GM12878 (cell line): ENCODE results near the gene ZFP42. TPM values are rescaled to one million over a fixed set of nuclear protein-coding genes. Genes with fewer than 3 reads are reported as not detected.

ENCODE experiments used
- ATAC-seq: fragments of 200-7000 bp; cut with Tn5 transposase; 3 replicates; pipeline ENCODE4 v1.9.1; 2020; ENCODE audit warnings: mild to moderate bottlenecking, moderate library complexity
- BruUV-seq: library from RNA; stranded (reverse); fragments of 400-500 nt; replicated peaks from 2 replicates; lab custom pipeline; 2021; lab: Mats Ljungman, UMichigan
- CTCF ChIA-PET: fragments of 300-600 bp; sonication (Branson Sonifier 250); formaldehyde crosslinking; extraction: SDS; loops from one replicate; lab custom pipeline; 2021; ENCODE audit warnings: inconsistent platforms; lab: Yijun Ruan, JAX
- POLR2A ChIA-PET: fragments of 350-600 bp; formaldehyde crosslinking; extraction: SDS; loops from one replicate; lab custom pipeline; 2021; ENCODE audit warnings: inconsistent platforms; lab: Charles Lee
- RAD21 ChIA-PET: fragments of 300-600 bp; sonication (Branson Sonifier 250); formaldehyde crosslinking; loops from one replicate; lab custom pipeline; 2023; ENCODE audit warnings: antibody characterized with exemption; ENCODE audit not compliant: unreplicated experiment; lab: Charles Lee
- SMC1A ChIA-PET: fragments of 300-600 bp; sonication (Branson Sonifier 250); formaldehyde crosslinking; loops from one replicate; lab custom pipeline; 2023; ENCODE audit not compliant: unreplicated experiment, uncharacterized antibody; lab: Charles Lee
- DNase-seq: peaks from one replicate; pipeline ENCODE4 v3.0.0-alpha.2; 2011; ENCODE audit warnings: low read depth, low spot score
- FAIRE-seq: peaks from 3 replicates; lab custom pipeline; 2011; peaks lifted over from hg19 to GRCh38; lab: Jason Lieb, UNC
- H2AFZ ChIP-seq: 2 replicates; pipeline ENCODE4 v1.6.0; 2011; ENCODE audit warnings: low read depth, low read length, control low read depth; ENCODE audit not compliant: control insufficient read depth
- H3K27ac ChIP-seq: 2 replicates; pipeline ENCODE4 v1.5.1; 2011; ENCODE audit warnings: control low read depth; ENCODE audit not compliant: control insufficient read depth, insufficient read depth
- H3K27me3 ChIP-seq, 2 experiments: replicated peaks in 1 of 2; 2 replicates each; pipeline versions ENCODE4 v1.6.0 to v1.6.1; 2011; ENCODE audit warnings: low read length in 1 of 2; ENCODE audit not compliant: control insufficient read depth in 2 of 2, insufficient read depth in 2 of 2
- H3K36me3 ChIP-seq, 2 experiments: 2 replicates each; pipeline ENCODE4 v1.5.1; 2011; ENCODE audit warnings: low read length in 1 of 2; ENCODE audit not compliant: control insufficient read depth in 2 of 2, insufficient read depth in 2 of 2
- H3K4me1 ChIP-seq: 2 replicates; pipeline ENCODE4 v1.6.1; 2011; ENCODE audit warnings: mild to moderate bottlenecking, low read length, moderate library complexity, mixed read lengths; ENCODE audit not compliant: control insufficient read depth, insufficient read depth
- H3K4me2 ChIP-seq: 2 replicates; pipeline ENCODE4 v1.6.0; 2011; ENCODE audit warnings: control low read depth; ENCODE audit not compliant: control insufficient read depth, insufficient read depth
- H3K4me3 ChIP-seq: fragments of 200-600 bp; sonication (generic); 2 replicates; pipeline ENCODE4 v1.5.1; 2016
- H3K79me2 ChIP-seq: 2 replicates; pipeline ENCODE4 v1.6.0; 2011; ENCODE audit warnings: low read length; ENCODE audit not compliant: control insufficient read depth, insufficient read depth
- H3K9ac ChIP-seq: 2 replicates; pipeline ENCODE4 v1.8.0; 2011; ENCODE audit warnings: low read length, control low read depth, mixed read lengths; ENCODE audit not compliant: control insufficient read depth, insufficient read depth
- H3K9me3 ChIP-seq: replicated peaks from 3 replicates; pipeline ENCODE4 v1.5.1; 2011; ENCODE audit warnings: mild to moderate bottlenecking, low read length; ENCODE audit not compliant: control insufficient read depth, insufficient read depth
- H4K20me1 ChIP-seq: 2 replicates; pipeline ENCODE4 v1.6.0; 2011; ENCODE audit not compliant: control insufficient read depth, insufficient read depth
- BACH1 ChIP-seq: fragments of 450-650 bp; IDR thresholded peaks from 2 replicates; pipeline ENCODE4 v1.6.1; 2017; ENCODE audit warnings: mild to moderate bottlenecking, borderline replicate concordance
- BHLHE40 ChIP-seq, 2 experiments: fragments of 450-650 bp in 1 of 2; IDR thresholded peaks; 2 replicates each; pipeline ENCODE4 v1.6.1; 2011 to 2017; ENCODE audit warnings: low read depth in 2 of 2, borderline replicate concordance in 1 of 2, improper control_type of control experiment in 1 of 2, low read length in 1 of 2, mild to moderate bottlenecking in 1 of 2
- ETV6 ChIP-seq, 2 experiments: fragments of 450-650 bp in 1 of 2; IDR thresholded peaks in 1 of 2; conservative IDR thresholded peaks in 1 of 2; 2 replicates each; pipeline ENCODE4 v1.6.1; 2014; ENCODE audit warnings: antibody characterized with exemption in 1 of 2, borderline replicate concordance in 1 of 2, low read depth in 1 of 2, mild to moderate bottlenecking in 1 of 2, moderate library complexity in 1 of 2
- JUND ChIP-seq: IDR thresholded peaks from 2 replicates; pipeline ENCODE4 v1.6.1; 2012; ENCODE audit warnings: low read depth, mild to moderate bottlenecking, low read length, improper control_type of control experiment, moderate library complexity
- MTA3 ChIP-seq: IDR thresholded peaks from 2 replicates; pipeline ENCODE4 v1.6.1; 2012; ENCODE audit warnings: low read length, inconsistent platforms, borderline replicate concordance
- MYC ChIP-seq: IDR thresholded peaks from 2 replicates; pipeline ENCODE4 v1.6.1; 2011; ENCODE audit warnings: mild to moderate bottlenecking, low read length, moderate library complexity, inconsistent platforms; ENCODE audit not compliant: insufficient read depth, insufficient replicate concordance, insufficient read length, severe bottlenecking
- NFXL1 ChIP-seq: fragments of 450-650 bp; IDR thresholded peaks from 2 replicates; pipeline ENCODE4 v1.6.1; 2017; ENCODE audit warnings: antibody characterized with exemption, mild to moderate bottlenecking, borderline replicate concordance
- RAD21 ChIP-seq: IDR thresholded peaks from 2 replicates; pipeline ENCODE4 v1.6.1; 2011; ENCODE audit warnings: mild to moderate bottlenecking, low read depth, low read length, moderate library complexity; ENCODE audit not compliant: insufficient read depth
- SMAD5 ChIP-seq: IDR thresholded peaks from 2 replicates; pipeline ENCODE4 v1.6.1; 2016; ENCODE audit warnings: antibody characterized with exemption, low read depth
- STAT1 ChIP-seq: fragments of 450-650 bp; conservative IDR thresholded peaks from 2 replicates; pipeline ENCODE4 v1.6.1; 2014; ENCODE audit warnings: antibody characterized with exemption, mild to moderate bottlenecking
- YBX1 ChIP-seq: fragments of 450-650 bp; IDR thresholded peaks from 2 replicates; pipeline ENCODE4 v1.6.1; 2016; ENCODE audit warnings: antibody characterized with exemption
- WGBS: methylation state at CpG from one replicate; pipeline ENCODE4 v1.1.6; 2016; ENCODE audit warnings: low lambda C conversion rate; ENCODE audit not compliant: insufficient replicate concordance, insufficient coverage; ENCODE audit errors: missing lambda C conversion rate; 5-methylcytosine and 5-hydroxymethylcytosine counted together
- in situ Hi-C: fragments of 300-500 bp; cut with MboI; formaldehyde crosslinking; loops from 9 replicates; pipeline ENCODE4 v1.14.3; 2018; ENCODE audit warnings: mixed read lengths
- intact Hi-C: fragments of 100-400 bp; cut with micrococcal nuclease; formaldehyde crosslinking; loops from one replicate; pipeline ENCODE4 v1.14.2; 2022; ENCODE audit not compliant: unreplicated experiment
- polyA plus RNA-seq, 11 experiments: library from polyadenylated mRNA; depleted of rRNA in 4 of 11; unstranded in 6 of 11; stranded (reverse) in 5 of 11; fragments of >200 nt; fragmentation: Nextera tagmentation in 4 of 11; fragmentation: Illumina TruSeq in 1 of 11; extraction: Ambion mirVana in 4 of 11; extraction: Trizol in 1 of 11; gene quantifications; 1 replicate in 1 of 11; 2 replicates in 10 of 11; pipeline versions ENCODE4 v1.2.1 to v1.2.3, GENCODE V29; 2011 to 2016; ENCODE audit warnings: inconsistent platforms in 2 of 11, missing spikeins in 2 of 11, low read depth in 1 of 11
- total RNA-seq, 4 experiments: library from RNA; depleted of rRNA in 3 of 4; stranded (reverse); fragments of >200 nt in 3 of 4; fragmentation: Illumina TruSeq in 1 of 4; extraction: Trizol in 1 of 4; gene quantifications; 2 replicates each; pipeline versions ENCODE4 v1.2.1 to v1.2.3, GENCODE V29; 2013 to 2021
- TF ChIP-seq, protein P1 (sequence below): fragments of 450-650 bp; IDR thresholded peaks from 2 replicates; pipeline ENCODE4 v1.6.1; 2014; ENCODE audit warnings: mild to moderate bottlenecking
- TF ChIP-seq, protein P2 (sequence below): IDR thresholded peaks from 2 replicates; pipeline ENCODE4 v1.6.1; 2012; ENCODE audit warnings: improper control_type of control experiment, low read depth, low read length; ENCODE audit not compliant: insufficient replicate concordance
- TF ChIP-seq, protein P3 (sequence below): fragments of 450-650 bp; IDR thresholded peaks from 2 replicates; pipeline ENCODE4 v1.6.1; 2017; ENCODE audit warnings: mild to moderate bottlenecking, moderate library complexity

Gene ZFP42
- total and polyA plus RNA-seq, 10 of the 15 experiments (the other 5 are each of a cell fraction or from before 2014, with no cell fraction given) = 0.13 TPM; not detected in 9

DNA sequence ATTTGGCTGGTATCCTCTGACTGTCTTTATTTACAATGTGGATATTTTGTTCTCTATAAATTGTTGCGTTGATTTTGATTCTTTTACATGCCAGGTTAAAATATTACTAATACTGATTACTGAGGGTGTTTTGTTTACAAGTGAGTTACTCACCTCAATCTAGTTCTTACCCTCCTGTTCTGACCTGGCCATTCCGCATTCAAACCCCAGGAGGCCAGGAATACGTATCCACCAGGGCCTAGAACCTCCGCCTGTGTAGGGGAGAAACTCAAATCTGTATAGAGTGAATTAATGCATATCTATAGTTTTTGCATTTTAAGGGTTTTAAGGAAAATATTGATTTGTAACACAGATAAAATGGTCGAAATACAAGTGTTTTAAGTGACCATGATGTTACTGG, 2.6 kb upstream of the ZFP42 start:
- intact Hi-C loops = no loop called here
- RAD21 ChIA-PET = no interaction called here
- BruUV-seq = no TSS peak

More for the DNA sequence above, 2.6 kb upstream of the ZFP42 start:
- DNase-seq = no peak
- ChIA-PET POLR2A (no interaction called here), CTCF (no interaction called here), SMC1A (interaction anchor here (0.9 to 1.5 kb wide), 2 partner anchors 17 to 25 kb away, joined by 3 read pairs; no protein-coding TSS in a partner anchor)
- in situ Hi-C loops = no loop called here
- Histone ChIP-seq H4K20me1 (no peaks in the 10 kb centered on the region), H2AFZ (no peak overlapping the region), H3K4me3 (no peak overlapping the region)
- 20% methylated on average over 5 of the region's 5 CpGs for WGBS
- no peak for FAIRE-seq
- TF ChIP-seq BACH1 = no peak
- TF ChIP-seq YBX1 = no peak
- no peak for TF ChIP-seq RAD21
- TF ChIP-seq, protein P1, sequence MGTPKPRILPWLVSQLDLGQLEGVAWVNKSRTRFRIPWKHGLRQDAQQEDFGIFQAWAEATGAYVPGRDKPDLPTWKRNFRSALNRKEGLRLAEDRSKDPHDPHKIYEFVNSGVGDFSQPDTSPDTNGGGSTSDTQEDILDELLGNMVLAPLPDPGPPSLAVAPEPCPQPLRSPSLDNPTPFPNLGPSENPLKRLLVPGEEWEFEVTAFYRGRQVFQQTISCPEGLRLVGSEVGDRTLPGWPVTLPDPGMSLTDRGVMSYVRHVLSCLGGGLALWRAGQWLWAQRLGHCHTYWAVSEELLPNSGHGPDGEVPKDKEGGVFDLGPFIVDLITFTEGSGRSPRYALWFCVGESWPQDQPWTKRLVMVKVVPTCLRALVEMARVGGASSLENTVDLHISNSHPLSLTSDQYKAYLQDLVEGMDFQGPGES = no peak
- no peak for TF ChIP-seq MYC
- no peak for TF ChIP-seq STAT1
- TF ChIP-seq JUND = no peak
- TF ChIP-seq SMAD5 = no peak
- TF ChIP-seq NFXL1 = no peak
- TF ChIP-seq, protein P2, sequence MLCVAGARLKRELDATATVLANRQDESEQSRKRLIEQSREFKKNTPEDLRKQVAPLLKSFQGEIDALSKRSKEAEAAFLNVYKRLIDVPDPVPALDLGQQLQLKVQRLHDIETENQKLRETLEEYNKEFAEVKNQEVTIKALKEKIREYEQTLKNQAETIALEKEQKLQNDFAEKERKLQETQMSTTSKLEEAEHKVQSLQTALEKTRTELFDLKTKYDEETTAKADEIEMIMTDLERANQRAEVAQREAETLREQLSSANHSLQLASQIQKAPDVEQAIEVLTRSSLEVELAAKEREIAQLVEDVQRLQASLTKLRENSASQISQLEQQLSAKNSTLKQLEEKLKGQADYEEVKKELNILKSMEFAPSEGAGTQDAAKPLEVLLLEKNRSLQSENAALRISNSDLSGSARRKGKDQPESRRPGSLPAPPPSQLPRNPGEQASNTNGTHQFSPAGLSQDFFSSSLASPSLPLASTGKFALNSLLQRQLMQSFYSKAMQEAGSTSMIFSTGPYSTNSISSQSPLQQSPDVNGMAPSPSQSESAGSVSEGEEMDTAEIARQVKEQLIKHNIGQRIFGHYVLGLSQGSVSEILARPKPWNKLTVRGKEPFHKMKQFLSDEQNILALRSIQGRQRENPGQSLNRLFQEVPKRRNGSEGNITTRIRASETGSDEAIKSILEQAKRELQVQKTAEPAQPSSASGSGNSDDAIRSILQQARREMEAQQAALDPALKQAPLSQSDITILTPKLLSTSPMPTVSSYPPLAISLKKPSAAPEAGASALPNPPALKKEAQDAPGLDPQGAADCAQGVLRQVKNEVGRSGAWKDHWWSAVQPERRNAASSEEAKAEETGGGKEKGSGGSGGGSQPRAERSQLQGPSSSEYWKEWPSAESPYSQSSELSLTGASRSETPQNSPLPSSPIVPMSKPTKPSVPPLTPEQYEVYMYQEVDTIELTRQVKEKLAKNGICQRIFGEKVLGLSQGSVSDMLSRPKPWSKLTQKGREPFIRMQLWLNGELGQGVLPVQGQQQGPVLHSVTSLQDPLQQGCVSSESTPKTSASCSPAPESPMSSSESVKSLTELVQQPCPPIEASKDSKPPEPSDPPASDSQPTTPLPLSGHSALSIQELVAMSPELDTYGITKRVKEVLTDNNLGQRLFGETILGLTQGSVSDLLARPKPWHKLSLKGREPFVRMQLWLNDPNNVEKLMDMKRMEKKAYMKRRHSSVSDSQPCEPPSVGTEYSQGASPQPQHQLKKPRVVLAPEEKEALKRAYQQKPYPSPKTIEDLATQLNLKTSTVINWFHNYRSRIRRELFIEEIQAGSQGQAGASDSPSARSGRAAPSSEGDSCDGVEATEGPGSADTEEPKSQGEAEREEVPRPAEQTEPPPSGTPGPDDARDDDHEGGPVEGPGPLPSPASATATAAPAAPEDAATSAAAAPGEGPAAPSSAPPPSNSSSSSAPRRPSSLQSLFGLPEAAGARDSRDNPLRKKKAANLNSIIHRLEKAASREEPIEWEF = no peak
- no peak for TF ChIP-seq ETV6 (conservative IDR thresholded peaks at IDR 0.05 in 1 of 2, IDR thresholded peaks at IDR 0.05 in 1 of 2; ENCODE audit: borderline replicate concordance in 1 of 2, low read depth in 1 of 2)
- no peak for TF ChIP-seq MTA3
- TF ChIP-seq, protein P3, sequence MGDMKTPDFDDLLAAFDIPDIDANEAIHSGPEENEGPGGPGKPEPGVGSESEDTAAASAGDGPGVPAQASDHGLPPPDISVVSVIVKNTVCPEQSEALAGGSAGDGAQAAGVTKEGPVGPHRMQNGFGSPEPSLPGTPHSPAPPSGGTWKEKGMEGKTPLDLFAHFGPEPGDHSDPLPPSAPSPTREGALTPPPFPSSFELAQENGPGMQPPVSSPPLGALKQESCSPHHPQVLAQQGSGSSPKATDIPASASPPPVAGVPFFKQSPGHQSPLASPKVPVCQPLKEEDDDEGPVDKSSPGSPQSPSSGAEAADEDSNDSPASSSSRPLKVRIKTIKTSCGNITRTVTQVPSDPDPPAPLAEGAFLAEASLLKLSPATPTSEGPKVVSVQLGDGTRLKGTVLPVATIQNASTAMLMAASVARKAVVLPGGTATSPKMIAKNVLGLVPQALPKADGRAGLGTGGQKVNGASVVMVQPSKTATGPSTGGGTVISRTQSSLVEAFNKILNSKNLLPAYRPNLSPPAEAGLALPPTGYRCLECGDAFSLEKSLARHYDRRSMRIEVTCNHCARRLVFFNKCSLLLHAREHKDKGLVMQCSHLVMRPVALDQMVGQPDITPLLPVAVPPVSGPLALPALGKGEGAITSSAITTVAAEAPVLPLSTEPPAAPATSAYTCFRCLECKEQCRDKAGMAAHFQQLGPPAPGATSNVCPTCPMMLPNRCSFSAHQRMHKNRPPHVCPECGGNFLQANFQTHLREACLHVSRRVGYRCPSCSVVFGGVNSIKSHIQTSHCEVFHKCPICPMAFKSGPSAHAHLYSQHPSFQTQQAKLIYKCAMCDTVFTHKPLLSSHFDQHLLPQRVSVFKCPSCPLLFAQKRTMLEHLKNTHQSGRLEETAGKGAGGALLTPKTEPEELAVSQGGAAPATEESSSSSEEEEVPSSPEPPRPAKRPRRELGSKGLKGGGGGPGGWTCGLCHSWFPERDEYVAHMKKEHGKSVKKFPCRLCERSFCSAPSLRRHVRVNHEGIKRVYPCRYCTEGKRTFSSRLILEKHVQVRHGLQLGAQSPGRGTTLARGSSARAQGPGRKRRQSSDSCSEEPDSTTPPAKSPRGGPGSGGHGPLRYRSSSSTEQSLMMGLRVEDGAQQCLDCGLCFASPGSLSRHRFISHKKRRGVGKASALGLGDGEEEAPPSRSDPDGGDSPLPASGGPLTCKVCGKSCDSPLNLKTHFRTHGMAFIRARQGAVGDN = no peak
- no peak for TF ChIP-seq BHLHE40 (IDR thresholded peaks at IDR 0.05; ENCODE audit: borderline replicate concordance in 1 of 2, low read depth in 2 of 2, low read length in 1 of 2)
- TF ChIP-seq, all 136 proteins: peak for 0
- no peaks in the 10 kb centered on the region for H3K79me2 ChIP-seq
- H3K9me3 ChIP-seq = no peaks in the 10 kb centered on the region; the same call in 2 of the 3 replicates
- no peak overlapping the region for H3K9ac ChIP-seq
- H3K36me3 ChIP-seq = no peaks in the 10 kb centered on the region
- no peaks in the 10 kb centered on the region for H3K27me3 ChIP-seq
- H3K27ac ChIP-seq = no peak overlapping the region
- no peak for ATAC-seq
- H3K4me2 ChIP-seq = no peak overlapping the region
- H3K4me1 ChIP-seq = no peaks in the 10 kb centered on the region
